GM23338 (cell line): ENCODE results near the gene CCNI. TPM values are rescaled to one million over a fixed set of nuclear protein-coding genes. Genes with fewer than 3 reads are reported as not detected.

ENCODE experiments used
- ATAC-seq: fragments of 200-7000 bp; cut with Tn5 transposase; 3 replicates; pipeline ENCODE4 v1.9.1; 2020
- DNase-seq: peaks from one replicate; pipeline ENCODE4 v3.0.0-alpha.2; 2015; ENCODE audit warnings: low spot score
- H2AFZ ChIP-seq: fragments of 200-600 bp; sonication (generic); 2 replicates; pipeline ENCODE4 v1.8.0; 2016; ENCODE audit warnings: antibody characterized with exemption, mild to moderate bottlenecking, moderate library complexity
- H3F3A ChIP-seq: fragments of 200-600 bp; sonication (generic); replicated peaks from 2 replicates; pipeline ENCODE4 v1.8.0; 2017; ENCODE audit warnings: antibody characterized with exemption, mixed run types, low read depth
- H3K27ac ChIP-seq: fragments of 200-600 bp; sonication (generic); 2 replicates; pipeline ENCODE4 v1.6.1; 2016; ENCODE audit warnings: low read depth
- H3K27me3 ChIP-seq: fragments of 200-600 bp; sonication (generic); 2 replicates; pipeline ENCODE4 v1.8.0; 2016; ENCODE audit warnings: mild to moderate bottlenecking, mixed run types, moderate library complexity; ENCODE audit not compliant: insufficient read depth
- H3K36me3 ChIP-seq: fragments of 200-600 bp; sonication (generic); 2 replicates; pipeline ENCODE4 v1.8.0; 2016; ENCODE audit warnings: mild to moderate bottlenecking; ENCODE audit not compliant: insufficient read depth
- H3K4me1 ChIP-seq: fragments of 200-600 bp; sonication (generic); 2 replicates; pipeline ENCODE4 v1.8.0; 2016; ENCODE audit warnings: mild to moderate bottlenecking, moderate library complexity; ENCODE audit not compliant: insufficient read depth
- H3K4me2 ChIP-seq: fragments of 200-600 bp; sonication (generic); 2 replicates; pipeline ENCODE4 v1.7.1; 2017; ENCODE audit warnings: mixed run types
- H3K4me3 ChIP-seq: fragments of 200-600 bp; sonication (generic); 2 replicates; pipeline ENCODE4 v1.6.1; 2016; ENCODE audit warnings: mixed run types
- H3K79me2 ChIP-seq: fragments of 200-600 bp; sonication (generic); replicated peaks from 2 replicates; pipeline ENCODE4 v1.8.0; 2017; ENCODE audit warnings: mild to moderate bottlenecking; ENCODE audit not compliant: insufficient read depth
- H3K9me2 ChIP-seq: fragments of 200-600 bp; sonication (generic); 2 replicates; pipeline ENCODE4 v1.8.0; 2017; ENCODE audit not compliant: insufficient read depth
- H4K20me1 ChIP-seq: fragments of 200-600 bp; sonication (generic); replicated peaks from 2 replicates; pipeline ENCODE4 v1.8.0; 2017; ENCODE audit warnings: mild to moderate bottlenecking; ENCODE audit not compliant: insufficient read depth
- H3K27ac Mint-ChIP-seq: 2 replicates; pipeline ENCODE4 v1.8.0; 2020; ENCODE audit warnings: inconsistent platforms, mild to moderate bottlenecking, moderate library complexity, mixed read lengths
- H3K27me3 Mint-ChIP-seq: 3 replicates; pipeline ENCODE4 v1.8.0; 2022; ENCODE audit warnings: low read depth, mild to moderate bottlenecking, moderate library complexity, mixed read lengths, inconsistent platforms; ENCODE audit not compliant: insufficient read depth, poor library complexity
- H3K36me3 Mint-ChIP-seq: 3 replicates; pipeline ENCODE4 v1.8.0; 2021; ENCODE audit warnings: low read depth, mild to moderate bottlenecking, inconsistent platforms, moderate library complexity, mixed read lengths
- H3K4me1 Mint-ChIP-seq: 3 replicates; pipeline ENCODE4 v1.8.0; 2020; ENCODE audit warnings: mild to moderate bottlenecking, inconsistent platforms, mixed read lengths
- H3K4me3 Mint-ChIP-seq: 3 replicates; pipeline ENCODE4 v1.8.0; 2021; ENCODE audit warnings: moderate library complexity, mild to moderate bottlenecking, inconsistent platforms, mixed read lengths
- H3K9me3 Mint-ChIP-seq: 3 replicates; pipeline ENCODE4 v1.8.0; 2020; ENCODE audit warnings: moderate library complexity, mild to moderate bottlenecking, inconsistent platforms, mixed read lengths
- CREB1 ChIP-seq: fragments of 250-450 bp; sonication (Bioruptor Pico); IDR thresholded peaks from 2 replicates; pipeline ENCODE4 v1.5.0; 2020; ENCODE audit warnings: low read depth, mild to moderate bottlenecking, moderate library complexity
- EZH2 ChIP-seq: fragments of 200-600 bp; sonication (generic); IDR thresholded peaks from one replicate; pipeline ENCODE4 v1.8.0; 2017; ENCODE audit warnings: antibody characterized with exemption, mild to moderate bottlenecking, low read depth; ENCODE audit not compliant: unreplicated experiment
- EZH2phosphoT487 ChIP-seq: fragments of 200-600 bp; sonication (generic); IDR thresholded peaks from one replicate; pipeline ENCODE4 v1.8.1; 2018; ENCODE audit warnings: antibody characterized with exemption; ENCODE audit not compliant: unreplicated experiment
- JUNB ChIP-seq: IDR thresholded peaks from one replicate; pipeline ENCODE4 v1.6.1; 2016; ENCODE audit warnings: antibody characterized with exemption; ENCODE audit not compliant: unreplicated experiment
- NANOG ChIP-seq: IDR thresholded peaks from 2 replicates; pipeline ENCODE4 v1.6.1; 2016; ENCODE audit warnings: antibody characterized with exemption, borderline replicate concordance
- POLR2AphosphoS5 ChIP-seq: IDR thresholded peaks from 2 replicates; pipeline ENCODE4 v1.6.1; 2016; ENCODE audit warnings: antibody characterized with exemption, low read depth
- ZNF114 ChIP-seq: fragments of 250-450 bp; sonication (Bioruptor Pico); IDR thresholded peaks from 2 replicates; pipeline ENCODE4 v1.5.0; 2020; ENCODE audit warnings: mild to moderate bottlenecking, moderate library complexity
- ZNF331 ChIP-seq: fragments of 250-450 bp; sonication (Bioruptor Pico); IDR thresholded peaks from 2 replicates; pipeline ENCODE4 v1.5.0; 2020; ENCODE audit warnings: low read depth, mild to moderate bottlenecking, moderate library complexity
- polyA plus RNA-seq: library from polyadenylated mRNA; unstranded; fragments of >200 nt; fragmentation: Nextera tagmentation; extraction: Ambion mirVana; gene quantifications from 2 replicates; pipeline ENCODE4 v1.2.1, GENCODE V29; 2016
- total RNA-seq: library from RNA; depleted of rRNA; stranded (reverse); fragments of >200 nt; shearing (Covaris generic); gene quantifications from 2 replicates; pipeline ENCODE4 v1.2.3, GENCODE V29; 2014
- TF ChIP-seq, protein P1 (sequence below): fragments of 250-450 bp; sonication (Bioruptor Pico); IDR thresholded peaks from 2 replicates; pipeline ENCODE4 v1.5.0; 2020; ENCODE audit warnings: mild to moderate bottlenecking, moderate library complexity
- TF ChIP-seq, protein P2 (sequence below): IDR thresholded peaks from 2 replicates; pipeline ENCODE4 v1.6.1; 2016; ENCODE audit warnings: antibody characterized with exemption
- TF ChIP-seq, protein P3 (sequence below), 2 experiments: fragments of 200-600 bp in 1 of 2; sonication (generic) in 1 of 2; conservative IDR thresholded peaks; 2 replicates each; pipeline versions ENCODE4 v1.5.1 to v1.6.1; 2016 to 2017; ENCODE audit warnings: antibody characterized with exemption in 2 of 2, low read depth in 2 of 2, mild to moderate bottlenecking in 2 of 2, moderate library complexity in 1 of 2
- TF ChIP-seq, protein P4 (sequence below): IDR thresholded peaks from one replicate; pipeline ENCODE4 v1.6.1; 2018; ENCODE audit warnings: antibody characterized with exemption; ENCODE audit not compliant: unreplicated experiment

The CCNI gene
- total and polyA plus RNA-seq, 2 experiments from 2014 or later = 207 to 248 TPM

DNA sequence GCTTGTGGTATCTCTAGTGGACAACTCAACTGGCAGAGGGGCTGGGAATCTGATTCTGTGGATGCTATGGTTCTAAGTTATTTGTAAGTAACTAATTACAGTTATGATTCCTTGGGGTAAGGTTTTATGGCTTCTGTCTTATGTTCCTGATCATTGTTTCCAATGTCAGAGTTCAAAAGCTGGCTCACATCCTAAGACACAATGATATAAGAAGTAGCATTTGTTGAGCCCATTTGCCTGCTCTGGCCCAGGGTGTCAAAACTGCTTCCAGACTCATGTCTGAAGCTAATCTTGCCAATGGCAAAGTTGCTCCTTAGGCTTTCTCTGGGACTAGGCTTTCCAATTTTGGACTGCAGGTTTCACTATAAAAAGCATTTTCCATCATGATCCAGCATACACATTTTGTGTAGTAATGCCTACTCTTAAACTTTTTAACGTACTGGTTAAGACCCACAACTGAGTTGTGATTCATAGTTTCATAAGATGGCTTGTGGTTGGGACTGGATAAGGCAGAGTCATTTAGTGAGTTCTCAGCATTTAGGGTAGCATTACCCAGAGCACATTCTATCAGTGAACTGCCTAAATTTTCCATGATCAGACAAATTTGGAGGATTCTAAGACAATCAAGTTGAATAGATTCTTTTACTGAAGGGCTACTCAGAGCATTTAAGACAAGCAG lies 50.0 kb downstream of the CCNI start:
- Mint-ChIP-seq H3K27ac (0 out of 2 replicates have a peak overlapping the region, but pooled peaks have one; percentile 19), H3K4me1 (peaks cover 25% of the 10 kb centered on the region), H3K27me3 (peaks cover 2% of the 10 kb centered on the region), H3K36me3 (peaks cover 69% of the 10 kb centered on the region), H3K9me3 (no peaks in the 10 kb centered on the region), H3K4me3 (no peak overlapping the region)
- H4K20me1 ChIP-seq = no peaks in the 10 kb centered on the region
- no peak overlapping the region for H3K4me2 ChIP-seq
- ATAC-seq (no peak), DNase-seq (no peak)
- H3K9me2 ChIP-seq = no peaks in the 10 kb centered on the region
- H3K27me3 ChIP-seq = no peaks in the 10 kb centered on the region
- no peaks in the 10 kb centered on the region for H3F3A ChIP-seq
- no peaks in the 10 kb centered on the region for H3K79me2 ChIP-seq
- H3K4me3 ChIP-seq = no peak overlapping the region
- H2AFZ ChIP-seq = no peak overlapping the region
- peaks cover 19% of the 10 kb centered on the region for H3K36me3 ChIP-seq
- TF ChIP-seq CREB1 (CRISPR knock-in tag) (no peak), NANOG (no peak), POLR2AphosphoS5 (no peak), EZH2 (no peak), JUNB (no peak), ZNF114 (CRISPR knock-in tag) (no peak), ZNF331 (no peak), EZH2phosphoT487 (no peak)
- TF ChIP-seq, protein P1, sequence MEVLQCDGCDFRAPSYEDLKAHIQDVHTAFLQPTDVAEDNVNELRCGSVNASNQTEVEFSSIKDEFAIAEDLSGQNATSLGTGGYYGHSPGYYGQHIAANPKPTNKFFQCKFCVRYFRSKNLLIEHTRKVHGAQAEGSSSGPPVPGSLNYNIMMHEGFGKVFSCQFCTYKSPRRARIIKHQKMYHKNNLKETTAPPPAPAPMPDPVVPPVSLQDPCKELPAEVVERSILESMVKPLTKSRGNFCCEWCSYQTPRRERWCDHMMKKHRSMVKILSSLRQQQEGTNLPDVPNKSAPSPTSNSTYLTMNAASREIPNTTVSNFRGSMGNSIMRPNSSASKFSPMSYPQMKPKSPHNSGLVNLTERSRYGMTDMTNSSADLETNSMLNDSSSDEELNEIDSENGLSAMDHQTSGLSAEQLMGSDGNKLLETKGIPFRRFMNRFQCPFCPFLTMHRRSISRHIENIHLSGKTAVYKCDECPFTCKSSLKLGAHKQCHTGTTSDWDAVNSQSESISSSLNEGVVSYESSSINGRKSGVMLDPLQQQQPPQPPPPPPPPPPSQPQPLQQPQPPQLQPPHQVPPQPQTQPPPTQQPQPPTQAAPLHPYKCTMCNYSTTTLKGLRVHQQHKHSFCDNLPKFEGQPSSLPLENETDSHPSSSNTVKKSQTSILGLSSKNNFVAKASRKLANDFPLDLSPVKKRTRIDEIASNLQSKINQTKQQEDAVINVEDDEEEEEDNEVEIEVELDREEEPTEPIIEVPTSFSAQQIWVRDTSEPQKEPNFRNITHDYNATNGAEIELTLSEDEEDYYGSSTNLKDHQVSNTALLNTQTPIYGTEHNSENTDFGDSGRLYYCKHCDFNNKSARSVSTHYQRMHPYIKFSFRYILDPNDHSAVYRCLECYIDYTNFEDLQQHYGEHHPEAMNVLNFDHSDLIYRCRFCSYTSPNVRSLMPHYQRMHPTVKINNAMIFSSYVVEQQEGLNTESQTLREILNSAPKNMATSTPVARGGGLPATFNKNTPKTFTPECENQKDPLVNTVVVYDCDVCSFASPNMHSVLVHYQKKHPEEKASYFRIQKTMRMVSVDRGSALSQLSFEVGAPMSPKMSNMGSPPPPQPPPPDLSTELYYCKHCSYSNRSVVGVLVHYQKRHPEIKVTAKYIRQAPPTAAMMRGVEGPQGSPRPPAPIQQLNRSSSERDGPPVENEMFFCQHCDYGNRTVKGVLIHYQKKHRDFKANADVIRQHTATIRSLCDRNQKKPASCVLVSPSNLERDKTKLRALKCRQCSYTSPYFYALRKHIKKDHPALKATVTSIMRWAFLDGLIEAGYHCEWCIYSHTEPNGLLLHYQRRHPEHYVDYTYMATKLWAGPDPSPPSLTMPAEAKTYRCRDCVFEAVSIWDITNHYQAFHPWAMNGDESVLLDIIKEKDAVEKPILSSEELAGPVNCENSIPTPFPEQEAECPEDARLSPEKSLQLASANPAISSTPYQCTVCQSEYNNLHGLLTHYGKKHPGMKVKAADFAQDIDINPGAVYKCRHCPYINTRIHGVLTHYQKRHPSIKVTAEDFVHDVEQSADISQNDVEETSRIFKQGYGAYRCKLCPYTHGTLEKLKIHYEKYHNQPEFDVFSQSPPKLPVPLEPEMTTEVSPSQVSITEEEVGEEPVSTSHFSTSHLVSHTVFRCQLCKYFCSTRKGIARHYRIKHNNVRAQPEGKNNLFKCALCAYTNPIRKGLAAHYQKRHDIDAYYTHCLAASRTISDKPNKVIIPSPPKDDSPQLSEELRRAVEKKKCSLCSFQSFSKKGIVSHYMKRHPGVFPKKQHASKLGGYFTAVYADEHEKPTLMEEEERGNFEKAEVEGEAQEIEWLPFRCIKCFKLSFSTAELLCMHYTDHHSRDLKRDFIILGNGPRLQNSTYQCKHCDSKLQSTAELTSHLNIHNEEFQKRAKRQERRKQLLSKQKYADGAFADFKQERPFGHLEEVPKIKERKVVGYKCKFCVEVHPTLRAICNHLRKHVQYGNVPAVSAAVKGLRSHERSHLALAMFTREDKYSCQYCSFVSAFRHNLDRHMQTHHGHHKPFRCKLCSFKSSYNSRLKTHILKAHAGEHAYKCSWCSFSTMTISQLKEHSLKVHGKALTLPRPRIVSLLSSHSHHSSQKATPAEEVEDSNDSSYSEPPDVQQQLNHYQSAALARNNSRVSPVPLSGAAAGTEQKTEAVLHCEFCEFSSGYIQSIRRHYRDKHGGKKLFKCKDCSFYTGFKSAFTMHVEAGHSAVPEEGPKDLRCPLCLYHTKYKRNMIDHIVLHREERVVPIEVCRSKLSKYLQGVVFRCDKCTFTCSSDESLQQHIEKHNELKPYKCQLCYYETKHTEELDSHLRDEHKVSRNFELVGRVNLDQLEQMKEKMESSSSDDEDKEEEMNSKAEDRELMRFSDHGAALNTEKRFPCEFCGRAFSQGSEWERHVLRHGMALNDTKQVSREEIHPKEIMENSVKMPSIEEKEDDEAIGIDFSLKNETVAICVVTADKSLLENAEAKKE (CRISPR knock-in tag) = no peak
- TF ChIP-seq, protein P2, sequence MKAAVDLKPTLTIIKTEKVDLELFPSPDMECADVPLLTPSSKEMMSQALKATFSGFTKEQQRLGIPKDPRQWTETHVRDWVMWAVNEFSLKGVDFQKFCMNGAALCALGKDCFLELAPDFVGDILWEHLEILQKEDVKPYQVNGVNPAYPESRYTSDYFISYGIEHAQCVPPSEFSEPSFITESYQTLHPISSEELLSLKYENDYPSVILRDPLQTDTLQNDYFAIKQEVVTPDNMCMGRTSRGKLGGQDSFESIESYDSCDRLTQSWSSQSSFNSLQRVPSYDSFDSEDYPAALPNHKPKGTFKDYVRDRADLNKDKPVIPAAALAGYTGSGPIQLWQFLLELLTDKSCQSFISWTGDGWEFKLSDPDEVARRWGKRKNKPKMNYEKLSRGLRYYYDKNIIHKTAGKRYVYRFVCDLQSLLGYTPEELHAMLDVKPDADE = no peak
- TF ChIP-seq, protein P3, sequence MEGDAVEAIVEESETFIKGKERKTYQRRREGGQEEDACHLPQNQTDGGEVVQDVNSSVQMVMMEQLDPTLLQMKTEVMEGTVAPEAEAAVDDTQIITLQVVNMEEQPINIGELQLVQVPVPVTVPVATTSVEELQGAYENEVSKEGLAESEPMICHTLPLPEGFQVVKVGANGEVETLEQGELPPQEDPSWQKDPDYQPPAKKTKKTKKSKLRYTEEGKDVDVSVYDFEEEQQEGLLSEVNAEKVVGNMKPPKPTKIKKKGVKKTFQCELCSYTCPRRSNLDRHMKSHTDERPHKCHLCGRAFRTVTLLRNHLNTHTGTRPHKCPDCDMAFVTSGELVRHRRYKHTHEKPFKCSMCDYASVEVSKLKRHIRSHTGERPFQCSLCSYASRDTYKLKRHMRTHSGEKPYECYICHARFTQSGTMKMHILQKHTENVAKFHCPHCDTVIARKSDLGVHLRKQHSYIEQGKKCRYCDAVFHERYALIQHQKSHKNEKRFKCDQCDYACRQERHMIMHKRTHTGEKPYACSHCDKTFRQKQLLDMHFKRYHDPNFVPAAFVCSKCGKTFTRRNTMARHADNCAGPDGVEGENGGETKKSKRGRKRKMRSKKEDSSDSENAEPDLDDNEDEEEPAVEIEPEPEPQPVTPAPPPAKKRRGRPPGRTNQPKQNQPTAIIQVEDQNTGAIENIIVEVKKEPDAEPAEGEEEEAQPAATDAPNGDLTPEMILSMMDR (conservative IDR thresholded peaks at IDR 0.05; ENCODE audit: low read depth in 2 of 2) = no peak
- TF ChIP-seq, protein P4, sequence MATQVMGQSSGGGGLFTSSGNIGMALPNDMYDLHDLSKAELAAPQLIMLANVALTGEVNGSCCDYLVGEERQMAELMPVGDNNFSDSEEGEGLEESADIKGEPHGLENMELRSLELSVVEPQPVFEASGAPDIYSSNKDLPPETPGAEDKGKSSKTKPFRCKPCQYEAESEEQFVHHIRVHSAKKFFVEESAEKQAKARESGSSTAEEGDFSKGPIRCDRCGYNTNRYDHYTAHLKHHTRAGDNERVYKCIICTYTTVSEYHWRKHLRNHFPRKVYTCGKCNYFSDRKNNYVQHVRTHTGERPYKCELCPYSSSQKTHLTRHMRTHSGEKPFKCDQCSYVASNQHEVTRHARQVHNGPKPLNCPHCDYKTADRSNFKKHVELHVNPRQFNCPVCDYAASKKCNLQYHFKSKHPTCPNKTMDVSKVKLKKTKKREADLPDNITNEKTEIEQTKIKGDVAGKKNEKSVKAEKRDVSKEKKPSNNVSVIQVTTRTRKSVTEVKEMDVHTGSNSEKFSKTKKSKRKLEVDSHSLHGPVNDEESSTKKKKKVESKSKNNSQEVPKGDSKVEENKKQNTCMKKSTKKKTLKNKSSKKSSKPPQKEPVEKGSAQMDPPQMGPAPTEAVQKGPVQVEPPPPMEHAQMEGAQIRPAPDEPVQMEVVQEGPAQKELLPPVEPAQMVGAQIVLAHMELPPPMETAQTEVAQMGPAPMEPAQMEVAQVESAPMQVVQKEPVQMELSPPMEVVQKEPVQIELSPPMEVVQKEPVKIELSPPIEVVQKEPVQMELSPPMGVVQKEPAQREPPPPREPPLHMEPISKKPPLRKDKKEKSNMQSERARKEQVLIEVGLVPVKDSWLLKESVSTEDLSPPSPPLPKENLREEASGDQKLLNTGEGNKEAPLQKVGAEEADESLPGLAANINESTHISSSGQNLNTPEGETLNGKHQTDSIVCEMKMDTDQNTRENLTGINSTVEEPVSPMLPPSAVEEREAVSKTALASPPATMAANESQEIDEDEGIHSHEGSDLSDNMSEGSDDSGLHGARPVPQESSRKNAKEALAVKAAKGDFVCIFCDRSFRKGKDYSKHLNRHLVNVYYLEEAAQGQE = no peak
- H3K27ac ChIP-seq = no peak overlapping the region
- peaks cover 5% of the 10 kb centered on the region; the same call in 1 of the 2 replicates for H3K4me1 ChIP-seq
